HG02870 (cell line): ENCODE results near the gene HIBCH.
"Not testable (repeated sequence)": the region's sequence is repeated elsewhere in the genome, so short reads cannot be mapped to it uniquely, and the experiment has no call there.

ENCODE experiments used
- ATAC-seq: cut with Tn5 transposase; IDR thresholded peaks from one replicate; pipeline ENCODE4 v1.9.1; 2021; ENCODE audit warnings: mild to moderate bottlenecking, moderate library complexity; ENCODE audit not compliant: unreplicated experiment

The HIBCH gene

DNA sequence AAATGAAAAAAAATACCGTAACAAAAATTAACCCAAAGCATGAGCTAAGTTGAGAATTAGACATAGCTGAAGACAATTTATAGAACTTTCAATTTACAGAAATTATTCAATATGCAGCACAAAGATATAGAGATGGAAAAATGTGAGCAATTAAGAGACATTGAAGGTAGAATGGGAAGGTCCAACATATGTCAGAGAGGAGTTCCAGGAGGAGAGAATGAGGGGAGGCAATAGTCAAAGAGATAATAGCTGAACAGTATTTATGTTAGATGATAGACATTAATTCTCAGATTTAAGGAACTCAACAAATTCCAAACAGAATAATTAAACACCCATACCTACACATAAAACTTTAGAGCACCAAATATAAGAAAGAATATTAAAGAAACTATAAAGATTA, 154.1 kb downstream of the HIBCH start:
- ATAC-seq = no peak

DNA sequence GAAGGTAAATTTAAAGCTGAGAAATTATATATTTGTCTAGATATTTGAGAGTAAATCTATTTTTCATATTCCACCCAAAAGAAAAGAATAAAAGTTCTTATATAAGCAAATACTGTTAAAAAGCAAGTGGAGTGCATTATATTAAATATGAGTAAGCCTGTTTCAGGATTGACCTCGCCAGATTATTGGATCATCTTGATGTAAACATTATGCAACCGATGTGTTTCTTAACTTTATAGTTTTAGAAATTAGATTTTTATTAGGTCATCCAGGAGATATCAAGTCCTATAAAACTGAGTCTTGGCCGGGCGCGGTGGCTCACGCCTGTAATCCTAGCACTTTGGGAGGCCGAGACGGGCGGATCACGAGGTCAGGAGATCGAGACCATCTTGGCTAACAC, 156.8 kb downstream of the HIBCH start:
- ATAC-seq = no peak

DNA sequence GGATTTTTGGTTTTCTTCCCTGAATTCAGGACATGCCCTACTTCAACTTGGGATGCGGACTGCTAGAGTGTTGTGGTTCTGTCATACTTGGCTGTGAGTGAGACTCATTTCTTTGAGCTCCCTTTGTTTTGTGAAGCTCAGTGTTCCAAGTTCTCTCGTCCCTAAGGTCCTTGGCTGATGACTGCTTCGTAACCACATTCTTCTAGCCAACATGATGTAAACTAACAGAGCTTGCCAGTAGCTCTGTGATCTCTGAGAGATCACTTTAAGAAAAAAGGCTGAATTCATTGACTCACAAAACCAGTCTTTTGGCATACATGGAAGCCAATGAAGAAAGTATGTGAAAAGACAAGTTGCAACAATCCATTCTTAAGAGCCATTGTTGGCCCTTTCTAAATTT, 160.2 kb downstream of the HIBCH start:
- ATAC-seq = no peak

DNA sequence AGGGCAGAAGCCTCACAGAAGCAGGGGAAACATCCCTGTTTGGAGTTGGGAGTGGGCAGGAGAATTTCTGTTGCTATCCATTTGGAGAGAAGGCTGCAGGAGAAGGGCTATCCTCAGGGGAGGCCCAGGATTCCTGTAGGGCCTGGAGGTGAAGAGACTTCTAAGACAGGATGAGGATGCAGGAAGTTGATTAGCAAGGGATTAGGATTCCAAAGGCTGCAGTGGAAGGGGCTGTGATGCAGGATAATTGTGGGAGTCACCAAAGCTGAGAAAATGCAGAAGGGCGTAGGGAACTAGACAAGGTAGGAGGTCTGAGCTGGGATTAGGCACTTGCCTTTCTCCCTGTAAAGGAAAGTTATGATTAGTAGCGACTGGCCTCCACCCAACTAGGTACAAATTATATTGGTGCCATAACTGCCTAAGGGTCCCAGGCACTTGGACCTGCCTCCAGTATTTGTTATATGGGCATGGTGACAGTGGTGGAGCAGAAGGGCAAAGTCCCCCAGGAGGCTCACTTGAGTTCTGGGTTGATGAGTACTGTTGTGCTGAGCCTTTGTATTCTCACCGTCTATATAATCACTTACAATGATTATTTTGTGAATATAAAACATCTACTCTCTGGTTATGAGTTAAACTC, 160.7 kb downstream of the HIBCH start:
- ATAC-seq = no peak

DNA sequence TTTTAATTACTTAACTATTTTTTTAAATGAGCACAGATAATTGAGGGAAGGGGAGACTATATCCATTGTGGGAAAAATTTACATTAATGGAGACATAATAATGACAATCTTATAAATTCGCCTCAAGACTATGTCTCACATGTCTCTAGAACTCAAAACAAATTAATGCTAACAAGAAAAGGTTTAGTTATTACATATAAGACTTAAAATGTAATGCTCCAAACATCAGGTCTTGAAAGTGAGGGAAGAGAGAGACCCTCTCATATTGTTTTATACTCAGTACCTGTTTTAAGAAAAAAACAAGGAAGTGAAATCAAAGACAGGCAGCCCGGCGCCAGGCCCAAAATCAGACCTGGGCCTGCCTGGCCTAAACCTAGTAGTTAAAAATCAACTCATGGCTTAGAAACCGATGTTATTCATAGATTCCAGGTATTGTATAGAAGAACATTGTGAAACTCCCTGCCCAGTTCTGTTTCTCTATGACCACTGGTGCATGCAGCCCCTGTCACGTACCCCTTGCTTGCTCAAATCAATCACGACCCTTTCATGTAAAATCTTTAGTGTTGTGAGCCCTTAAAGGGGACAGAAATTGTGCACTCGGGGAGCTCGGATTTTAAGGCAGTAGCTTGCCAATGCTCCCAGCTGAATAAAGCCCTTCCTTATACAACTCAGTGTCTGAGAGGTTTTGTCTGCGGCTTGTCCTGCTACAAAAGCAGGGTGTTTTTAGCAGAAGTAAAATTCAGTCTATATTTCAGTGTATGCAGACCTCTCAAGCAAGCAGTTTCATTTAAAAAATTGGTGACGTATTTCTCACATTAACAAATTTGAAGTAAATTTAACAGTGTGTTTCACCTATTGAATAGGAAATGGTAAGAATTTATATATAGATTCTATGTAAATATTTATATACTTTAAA, 161.8 kb downstream of the HIBCH start:
- not testable (repeated sequence) for ATAC-seq

DNA sequence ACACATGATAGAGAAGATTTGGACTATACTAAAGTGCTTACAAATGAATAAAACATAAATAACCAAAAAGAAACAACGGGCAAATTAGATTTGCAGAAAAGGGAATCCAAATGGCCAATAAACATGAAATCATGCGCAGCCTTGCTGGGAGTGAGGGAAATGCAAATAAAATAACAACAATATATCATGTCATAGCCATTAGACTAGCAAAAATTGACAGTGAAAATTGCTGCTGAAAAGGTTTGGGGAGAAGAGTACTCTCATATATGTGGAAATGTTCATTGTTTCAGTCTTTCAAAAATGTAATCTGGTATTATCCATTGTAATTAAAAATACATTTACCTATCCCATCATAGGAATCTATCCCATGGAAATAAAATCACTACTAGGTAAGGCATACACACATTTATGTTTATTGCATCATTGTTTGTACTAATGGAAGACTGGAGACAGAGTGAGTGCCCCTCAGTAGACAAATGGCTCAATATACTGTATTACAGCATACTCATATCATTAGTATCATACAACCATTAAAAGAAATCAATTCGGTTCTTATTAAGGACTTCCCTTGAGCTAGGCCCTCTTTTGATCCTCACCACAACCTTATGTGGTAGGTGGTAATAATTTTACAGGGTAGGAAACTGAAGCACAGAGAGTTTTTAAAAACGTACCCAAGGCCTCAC, 163.0 kb downstream of the HIBCH start:
- no peak for ATAC-seq
